DND-41 (cell line): ENCODE results near the gene GRIN1.

Experiments used
- CTCF ChIP-seq: IDR thresholded peaks from 2 replicates; pipeline ENCODE4 v1.5.1; 2012; ENCODE audit warnings: borderline replicate concordance, low read length, moderate library complexity, mild to moderate bottlenecking; ENCODE audit not compliant: poor library complexity, severe bottlenecking; ENCODE audit errors: extremely low read depth
- EZH2 ChIP-seq: IDR thresholded peaks from 3 replicates; pipeline ENCODE4 v1.6.1; 2012; ENCODE audit warnings: borderline replicate concordance, low read depth, mild to moderate bottlenecking, moderate library complexity, low read length, inconsistent platforms; ENCODE audit not compliant: severe bottlenecking

- TF ChIP-seq EZH2 (no peak), CTCF (no peak)
Measured at GRCh38 chr9:137138722-137139467, at the start of gene GRIN1.
